GM18951 (cell line): Measurements from ENCODE around the gene CCR3.

Source experiments
- POLR2A ChIP-seq: IDR thresholded peaks from 4 replicates; pipeline ENCODE4 v1.6.1; 2011; ENCODE audit warnings: mild to moderate bottlenecking; ENCODE audit not compliant: insufficient read length, insufficient read depth; ENCODE audit errors: extremely low read depth
- in situ Hi-C: fragments of 300-500 bp; cut with MboI; formaldehyde crosslinking; loops from one replicate; pipeline ENCODE4 v1.12.0; 2022; ENCODE audit warnings: low sequenced_read_pairs, mixed read lengths, inconsistent platforms; ENCODE audit not compliant: unreplicated experiment

The CCR3 gene

GRCh38 chr3:46228260-46229242, 13.7 kb upstream of the CCR3 start:
- no peak for TF ChIP-seq POLR2A
- in situ Hi-C loops = no loop called here

GRCh38 chr3:46231323-46231722, 10.9 kb upstream of the CCR3 start:
- TF ChIP-seq POLR2A = no peak
- in situ Hi-C loops = no loop called here

GRCh38 chr3:46233194-46233593, 9.1 kb upstream of the CCR3 start:
- no peak for TF ChIP-seq POLR2A
- in situ Hi-C loops = no loop called here

- in situ Hi-C loops = no loop called here
- no peak for TF ChIP-seq POLR2A
These were observed 6.8 kb upstream of the CCR3 start for GRCh38 chr3:46235425-46235824.

GRCh38 chr3:46236294-46237054, 5.8 kb upstream of the CCR3 start:
- in situ Hi-C loops = no loop called here
- TF ChIP-seq POLR2A = no peak

- no peak for TF ChIP-seq POLR2A
- in situ Hi-C loops = no loop called here
These were observed 3.9 kb upstream of the CCR3 start for GRCh38 chr3:46238386-46238785.

- in situ Hi-C loops = no loop called here
- TF ChIP-seq POLR2A = no peak
These were observed 2.8 kb upstream of the CCR3 start for GRCh38 chr3:46239301-46239938.

- TF ChIP-seq POLR2A = no peak
- in situ Hi-C loops = no loop called here
These were observed 2.3 kb upstream of the CCR3 start for GRCh38 chr3:46239952-46240351.

GRCh38 chr3:46243560-46243959, 1.3 kb downstream of the CCR3 start:
- no peak for TF ChIP-seq POLR2A
- in situ Hi-C loops = no loop called here

GRCh38 chr3:46245146-46245545, 2.9 kb downstream of the CCR3 start:
- TF ChIP-seq POLR2A = no peak
- in situ Hi-C loops = no loop called here

- no peak for TF ChIP-seq POLR2A
- in situ Hi-C loops = no loop called here
These were observed 10.7 kb downstream of the CCR3 start for GRCh38 chr3:46252980-46253379.

- no peak for TF ChIP-seq POLR2A
- in situ Hi-C loops = no loop called here
These were observed 16.3 kb downstream of the CCR3 start for GRCh38 chr3:46258525-46258924.

GRCh38 chr3:46261926-46262594, 19.8 kb downstream of the CCR3 start:
- in situ Hi-C loops = no loop called here
- no peak for TF ChIP-seq POLR2A

- TF ChIP-seq POLR2A = no peak
These were observed 21.7 kb downstream of the CCR3 start for GRCh38 chr3:46264002-46264401.

More at GRCh38 chr3:46264002-46264401, 21.7 kb downstream of the CCR3 start:
- in situ Hi-C loops = no loop called here
